Natural killer cell treated with Interleukin-12 subunit alpha and Interleukin-12 subunit beta and Interleukin-15 and Interleukin-18, amount 100 ng/mL, for 72 hours (primary cell): Measurements from ENCODE around the gene EDN2. TPM values are rescaled to one million over a fixed set of nuclear protein-coding genes. Genes with fewer than 3 reads are reported as not detected.

Experiments
- ATAC-seq, 2 donors: fragments of 150-1000 bp; cut with Tn5 transposase in 1 of 2; sonication (Bioruptor Pico), chemical (Tn5 transposase) in 1 of 2; 2 replicates each; pipeline ENCODE4 v1.10.0; 2021
- DNase-seq: peaks from one replicate; pipeline ENCODE4 v3.0.0; 2022; ENCODE audit warnings: low spot score
- H3K27ac Mint-ChIP-seq, 2 donors: 1 replicate in 1 of 2; 2 replicates in 1 of 2; pipeline ENCODE4 v1.8.0; 2022; ENCODE audit warnings: mixed read lengths in 2 of 2, mild to moderate bottlenecking in 1 of 2, moderate library complexity in 1 of 2
- H3K27me3 Mint-ChIP-seq, 2 donors: 1 replicate in 1 of 2; 2 replicates in 1 of 2; pipeline ENCODE4 v1.8.0; 2022; ENCODE audit warnings: mixed read lengths in 2 of 2
- H3K36me3 Mint-ChIP-seq: one replicate; pipeline ENCODE4 v1.8.0; 2022; ENCODE audit warnings: mixed read lengths
- H3K4me1 Mint-ChIP-seq, 2 donors: 1 replicate in 1 of 2; 2 replicates in 1 of 2; pipeline ENCODE4 v1.8.0; 2022; ENCODE audit warnings: low read depth in 2 of 2, mixed read lengths in 2 of 2, mild to moderate bottlenecking in 1 of 2
- H3K4me3 Mint-ChIP-seq: one replicate; pipeline ENCODE4 v1.8.0; 2022; ENCODE audit warnings: mixed read lengths
- H3K9me3 Mint-ChIP-seq: 2 replicates; pipeline ENCODE4 v1.8.0; 2022; ENCODE audit warnings: mixed read lengths
- total RNA-seq, 2 donors: library from RNA; stranded (reverse); gene quantifications; one replicate each; pipeline ENCODE4 v1.2.3, GENCODE V29; 2022

The EDN2 gene
- total RNA-seq, 2 donors from 2014 or later = not detected

DNA sequence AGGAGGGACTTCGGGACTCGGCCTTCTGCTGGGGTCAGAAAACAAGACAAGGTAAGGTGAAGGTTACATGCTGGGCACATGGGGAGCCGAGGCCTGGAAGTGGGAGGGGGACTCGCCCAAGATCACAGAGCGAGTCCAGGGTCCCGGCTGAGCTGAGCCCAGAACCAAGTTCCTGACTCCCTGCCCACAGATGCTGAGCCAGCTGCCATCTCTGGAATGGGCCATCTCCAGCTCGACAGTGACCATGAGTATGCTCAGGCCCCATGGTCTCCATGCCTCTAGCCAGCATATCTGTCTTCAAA, 26.7 kb upstream of the EDN2 start:
- DNase-seq (no peak), ATAC-seq (no peak)
- no peak overlapping the region for H3K4me3 Mint-ChIP-seq
- no peaks in the 10 kb centered on the region for H3K9me3 Mint-ChIP-seq
- H3K36me3 Mint-ChIP-seq = no peaks in the 10 kb centered on the region
- peaks cover 0 to 3% of the 10 kb centered on the region in 2 donors for H3K4me1 Mint-ChIP-seq
- no peaks in the 10 kb centered on the region for H3K27me3 Mint-ChIP-seq
- no peak overlapping the region for H3K27ac Mint-ChIP-seq

DNA sequence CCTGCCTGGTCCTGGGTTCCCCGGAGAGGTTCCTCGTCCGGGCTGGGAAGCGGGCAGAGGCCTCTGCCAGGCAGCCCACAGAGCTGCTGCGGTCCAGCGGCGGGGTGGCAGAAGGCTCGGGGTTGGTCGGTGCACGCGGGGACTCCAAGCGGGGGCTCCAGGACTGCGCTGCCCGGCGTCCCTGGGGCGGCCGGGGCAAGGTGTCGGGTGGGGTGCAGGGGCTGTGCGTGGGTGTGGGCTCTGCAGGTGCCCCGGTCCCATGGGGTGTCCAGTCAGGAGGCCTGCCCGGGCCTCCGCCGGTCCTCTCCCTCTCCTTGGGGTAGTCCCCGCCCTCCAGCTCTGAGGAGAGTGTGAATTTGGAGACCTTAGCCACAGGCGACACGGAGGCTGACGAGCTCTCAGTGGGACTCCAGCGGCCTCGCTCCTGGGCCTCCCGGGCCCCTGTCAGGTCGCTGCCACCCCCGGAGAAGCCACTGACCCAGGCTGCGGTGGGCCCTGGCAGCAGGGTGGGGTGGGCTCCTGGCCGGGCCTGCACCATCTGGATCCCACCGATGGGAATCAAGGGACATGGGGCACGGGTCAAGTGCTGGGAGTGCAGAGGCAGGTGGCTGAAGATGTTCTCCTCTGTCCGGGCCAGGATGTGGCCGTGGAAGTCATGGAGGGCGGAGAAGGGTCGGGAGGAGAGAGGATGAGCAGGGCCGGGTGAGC, 26.2 kb upstream of the EDN2 start:
- H3K9me3 Mint-ChIP-seq = no peaks in the 10 kb centered on the region
- H3K27me3 Mint-ChIP-seq = no peaks in the 10 kb centered on the region
- H3K36me3 Mint-ChIP-seq = no peaks in the 10 kb centered on the region
- no peak overlapping the region for H3K4me3 Mint-ChIP-seq
- no peak for ATAC-seq
- H3K27ac Mint-ChIP-seq = no peak overlapping the region
- peaks cover 0 to under 1% of the 10 kb centered on the region in 2 donors for H3K4me1 Mint-ChIP-seq
- DNase-seq = no peak

DNA sequence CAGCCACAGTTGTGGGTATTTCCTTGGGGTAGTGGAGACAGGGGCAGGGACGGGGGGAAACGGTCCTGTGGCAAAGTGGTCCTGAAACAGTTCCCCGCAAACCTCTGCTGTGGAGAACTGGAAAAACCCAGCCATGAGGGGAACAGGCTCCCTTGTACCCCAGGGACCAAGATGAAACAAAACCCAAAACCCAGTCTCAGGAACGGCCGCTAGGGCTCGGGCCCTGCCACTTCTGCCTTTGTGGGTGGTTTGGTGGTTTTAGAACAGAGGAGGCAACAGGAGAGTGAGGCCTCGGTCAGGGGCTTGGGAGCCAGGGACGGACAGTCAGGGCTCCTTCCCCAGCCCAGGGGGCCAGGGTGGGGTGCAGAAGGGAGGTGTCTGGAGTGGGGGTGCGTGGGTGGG, 24.8 kb upstream of the EDN2 start:
- H3K27me3 Mint-ChIP-seq = no peaks in the 10 kb centered on the region
- ATAC-seq (no peak), DNase-seq (no peak)
- peaks cover 4 to 5% of the 10 kb centered on the region in 2 donors for H3K4me1 Mint-ChIP-seq
- no peak overlapping the region for H3K4me3 Mint-ChIP-seq
- H3K9me3 Mint-ChIP-seq = no peaks in the 10 kb centered on the region
- H3K36me3 Mint-ChIP-seq = no peaks in the 10 kb centered on the region
- no peak overlapping the region for H3K27ac Mint-ChIP-seq

DNA sequence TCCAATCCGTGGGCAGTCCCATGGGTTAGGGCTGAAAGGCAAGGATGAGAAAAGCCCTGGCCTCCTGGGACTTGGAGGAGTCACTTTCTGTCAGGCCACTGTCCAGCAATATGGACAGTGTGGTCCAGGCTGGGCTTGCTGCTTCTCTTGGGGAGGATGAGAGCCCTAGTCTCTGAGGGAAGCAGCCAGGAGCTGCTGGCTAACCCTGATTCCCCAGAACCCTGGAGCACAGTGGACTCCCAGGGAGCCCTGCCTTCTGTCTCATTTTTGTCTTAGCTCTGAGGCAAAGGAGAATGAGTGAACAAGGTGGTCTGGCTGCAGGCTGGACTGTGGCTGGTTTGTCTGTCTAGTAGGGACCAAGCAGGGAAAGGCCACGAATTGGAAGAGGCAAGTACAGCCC, 23.8 kb upstream of the EDN2 start:
- H3K27me3 Mint-ChIP-seq = no peaks in the 10 kb centered on the region
- DNase-seq = no peak
- H3K9me3 Mint-ChIP-seq = no peaks in the 10 kb centered on the region
- no peaks in the 10 kb centered on the region for H3K36me3 Mint-ChIP-seq
- peaks cover 7 to 8% of the 10 kb centered on the region in 2 donors for H3K4me1 Mint-ChIP-seq
- no peak overlapping the region for H3K4me3 Mint-ChIP-seq
- H3K27ac Mint-ChIP-seq = no peak overlapping the region
- ATAC-seq = no peak

DNA sequence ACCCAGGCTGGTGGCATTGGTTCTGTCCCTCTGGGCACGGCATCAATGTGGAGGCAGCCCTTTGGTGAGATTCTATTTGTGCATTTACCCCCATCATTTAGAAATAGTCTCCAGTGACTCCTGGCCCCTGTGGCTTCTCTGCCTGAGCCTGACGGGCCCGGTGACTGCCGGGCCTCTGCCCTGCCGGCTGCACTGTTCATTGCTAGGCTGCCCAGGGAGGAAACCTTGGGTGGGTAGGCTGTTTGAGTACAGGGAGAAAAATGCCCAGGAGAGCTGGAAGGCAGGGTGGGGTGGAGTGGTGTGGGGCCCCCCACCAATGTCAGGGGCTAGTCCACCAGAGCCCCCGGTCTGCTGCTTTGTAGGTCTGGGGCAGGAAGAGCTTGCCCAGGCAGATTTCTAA, 23.4 kb upstream of the EDN2 start:
- ATAC-seq = no peak

DNA sequence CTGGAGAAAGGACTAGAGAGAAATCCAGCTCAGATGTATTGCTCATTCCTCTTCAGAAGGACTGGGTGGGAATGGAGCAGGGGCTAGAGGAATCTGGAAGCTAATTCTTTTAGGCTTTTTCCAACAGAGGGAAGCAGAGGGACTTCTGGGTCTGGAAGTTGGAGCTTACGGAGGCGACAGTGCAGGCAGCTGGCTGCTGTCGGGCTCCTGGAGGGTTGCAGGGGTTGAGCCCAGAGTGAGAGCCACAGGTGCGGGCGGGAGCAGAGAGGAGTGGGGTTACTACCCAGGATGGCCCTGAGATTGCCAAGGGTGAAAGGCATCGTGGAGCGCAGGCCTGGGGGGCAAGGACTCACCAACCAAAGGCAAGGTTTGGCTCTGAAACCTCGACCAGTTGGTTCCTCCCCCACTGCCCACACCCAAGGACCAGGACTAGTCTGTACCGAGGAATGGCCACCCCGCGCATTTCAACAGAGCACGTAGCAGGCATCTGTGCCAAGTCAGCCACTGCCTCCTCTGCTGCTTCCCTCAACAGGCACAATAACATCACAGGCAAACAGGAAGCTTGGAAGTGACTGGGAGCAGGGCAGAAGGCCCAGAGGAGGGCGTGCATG, 22.7 kb upstream of the EDN2 start:
- Mint-ChIP-seq H3K4me1 (peaks cover 7 to 8% of the 10 kb centered on the region in 2 donors), H3K27ac (no peak overlapping the region), H3K4me3 (no peak overlapping the region), H3K27me3 (no peaks in the 10 kb centered on the region), H3K9me3 (no peaks in the 10 kb centered on the region), H3K36me3 (no peaks in the 10 kb centered on the region)
- ATAC-seq (no peak), DNase-seq (no peak)

More for the DNA sequence above, 23.4 kb upstream of the EDN2 start:
- Mint-ChIP-seq H3K4me3 (no peak overlapping the region), H3K27me3 (no peaks in the 10 kb centered on the region), H3K4me1 (peaks cover 7 to 8% of the 10 kb centered on the region in 2 donors), H3K36me3 (no peaks in the 10 kb centered on the region), H3K9me3 (no peaks in the 10 kb centered on the region), H3K27ac (no peak overlapping the region)
- no peak for DNase-seq

DNA sequence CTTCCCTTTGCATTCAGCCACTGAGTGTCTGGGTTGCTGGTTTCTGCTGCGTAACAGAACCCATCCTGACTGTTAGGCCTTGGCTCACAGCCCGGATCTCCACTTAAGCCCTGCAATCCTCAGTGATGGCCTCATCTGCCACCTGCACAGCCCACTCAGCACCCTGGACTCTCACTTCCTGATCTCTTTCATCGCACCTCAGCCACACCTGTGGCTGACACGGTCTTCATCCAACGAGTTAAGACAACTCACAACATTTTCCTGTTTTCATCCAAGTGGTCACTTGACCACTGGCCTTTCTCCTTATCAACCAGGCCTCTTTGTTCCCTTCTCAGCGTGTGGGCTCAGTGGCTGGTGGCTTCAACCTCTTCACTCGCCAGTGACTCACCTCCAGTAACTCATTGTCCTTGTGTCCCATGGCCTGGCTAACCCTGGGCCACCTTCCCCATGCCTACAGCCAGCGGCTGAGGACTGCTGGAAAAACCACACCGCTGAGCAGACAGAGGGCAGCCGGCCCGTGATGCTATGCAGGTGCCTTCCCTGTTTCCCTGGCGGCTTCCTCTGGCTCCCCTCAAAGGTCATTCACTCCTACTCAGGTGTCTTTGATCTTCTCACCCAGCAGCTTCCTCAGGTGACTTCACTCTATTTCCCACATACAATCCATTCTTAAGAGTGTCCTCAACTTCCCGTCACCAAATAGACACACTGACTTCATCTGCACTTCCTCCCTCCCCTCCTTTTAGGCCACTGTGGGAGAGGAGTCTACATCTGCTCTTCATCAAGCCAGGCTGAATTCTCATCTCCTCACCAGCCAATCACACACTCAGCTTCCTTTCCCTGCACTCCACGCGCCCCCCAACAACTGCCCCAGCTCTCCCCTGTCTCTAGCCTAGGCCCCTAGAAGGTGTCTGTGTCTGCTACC, 19.9 kb upstream of the EDN2 start:
- no peak for ATAC-seq

DNA sequence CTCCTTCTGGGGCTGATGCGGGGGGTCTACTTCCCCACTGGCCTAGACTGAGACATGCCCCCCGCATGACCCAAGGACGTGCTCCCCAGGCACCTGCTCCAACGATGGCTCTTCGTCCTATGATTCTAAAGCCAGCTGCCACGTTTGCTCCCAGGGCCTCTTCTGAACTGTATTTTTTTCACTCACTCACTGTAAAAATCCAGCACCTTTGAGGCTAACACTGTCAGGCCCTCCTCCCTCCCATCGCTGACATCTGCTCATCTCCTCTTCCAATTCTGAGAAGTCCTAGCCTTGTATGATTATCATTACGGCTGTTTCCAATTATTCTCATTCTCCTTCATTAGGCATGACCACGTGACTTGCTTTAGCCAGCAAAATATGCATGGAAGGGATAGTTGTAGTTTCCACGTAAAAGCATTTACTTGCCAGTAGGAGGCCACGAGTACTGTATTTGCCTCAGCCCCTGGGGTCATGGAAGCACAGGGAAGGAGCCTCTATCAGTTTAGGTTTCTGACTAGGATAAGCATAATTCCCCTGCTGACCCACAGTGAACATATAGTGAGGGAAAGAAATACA, 19.1 kb upstream of the EDN2 start:
- no peaks in the 10 kb centered on the region for H3K36me3 Mint-ChIP-seq
- H3K27ac Mint-ChIP-seq = no peak overlapping the region
- no peaks in the 10 kb centered on the region for H3K27me3 Mint-ChIP-seq
- H3K4me3 Mint-ChIP-seq = no peak overlapping the region
- H3K9me3 Mint-ChIP-seq = no peaks in the 10 kb centered on the region
- DNase-seq (no peak), ATAC-seq (no peak)
- peaks cover 7 to 8% of the 10 kb centered on the region in 2 donors for H3K4me1 Mint-ChIP-seq

More for the DNA sequence above, 19.9 kb upstream of the EDN2 start:
- no peak for DNase-seq
- Mint-ChIP-seq H3K36me3 (no peaks in the 10 kb centered on the region), H3K4me1 (peaks cover 7 to 8% of the 10 kb centered on the region in 2 donors), H3K9me3 (no peaks in the 10 kb centered on the region), H3K27me3 (no peaks in the 10 kb centered on the region), H3K27ac (no peak overlapping the region), H3K4me3 (no peak overlapping the region)

DNA sequence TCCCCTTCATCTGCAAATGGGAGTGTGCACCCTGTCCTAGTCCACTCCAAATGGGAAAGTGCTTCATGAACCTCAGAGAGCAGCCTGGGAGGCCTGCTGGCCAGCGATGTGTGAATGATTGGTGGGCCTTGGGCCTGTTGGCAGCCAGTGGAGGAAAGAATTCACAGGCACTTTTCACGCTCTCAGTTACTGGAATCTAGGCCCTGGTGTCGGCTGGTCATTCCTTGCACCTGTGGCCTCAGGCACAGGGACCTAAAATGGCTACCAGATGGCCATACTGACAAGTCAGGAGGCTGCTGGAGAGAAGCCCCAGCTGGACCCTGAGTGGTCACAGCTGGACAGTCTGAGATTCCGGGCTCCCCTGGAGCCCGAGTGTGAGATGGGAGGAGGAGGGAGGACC, 18.4 kb upstream of the EDN2 start:
- no peaks in the 10 kb centered on the region for H3K36me3 Mint-ChIP-seq
- no peaks in the 10 kb centered on the region for H3K9me3 Mint-ChIP-seq
- no peak overlapping the region for H3K4me3 Mint-ChIP-seq
- no peak overlapping the region for H3K27ac Mint-ChIP-seq
- ATAC-seq (no peak), DNase-seq (no peak)
- no peaks in the 10 kb centered on the region for H3K27me3 Mint-ChIP-seq
- H3K4me1 Mint-ChIP-seq = peaks cover 7 to 8% of the 10 kb centered on the region in 2 donors

DNA sequence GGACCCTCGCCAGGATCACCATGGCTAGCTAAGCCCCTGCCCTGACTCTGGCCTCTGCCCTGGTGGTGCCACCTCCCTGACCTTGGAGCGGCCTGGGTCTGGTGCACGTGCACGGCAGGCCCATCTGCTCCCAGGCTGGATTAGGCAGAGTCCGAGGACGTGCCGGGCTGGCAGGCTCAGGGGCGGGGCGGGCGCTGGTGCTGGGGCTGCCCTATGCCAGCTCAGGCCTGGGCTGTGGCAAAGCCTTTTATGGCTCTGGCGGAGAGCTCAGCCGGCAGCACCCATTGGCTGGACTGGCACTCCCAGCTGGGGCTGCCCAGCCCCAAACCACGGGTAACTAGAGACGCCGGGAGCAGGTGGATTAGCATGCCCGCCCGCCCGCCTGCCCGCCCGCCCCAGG, 17.1 kb upstream of the EDN2 start:
- DNase-seq = no peak
- Mint-ChIP-seq H3K27ac (no peak overlapping the region), H3K4me1 (peaks cover 7 to 8% of the 10 kb centered on the region in 2 donors), H3K36me3 (no peaks in the 10 kb centered on the region), H3K4me3 (no peak overlapping the region), H3K27me3 (no peaks in the 10 kb centered on the region), H3K9me3 (no peaks in the 10 kb centered on the region)
- no peak for ATAC-seq

DNA sequence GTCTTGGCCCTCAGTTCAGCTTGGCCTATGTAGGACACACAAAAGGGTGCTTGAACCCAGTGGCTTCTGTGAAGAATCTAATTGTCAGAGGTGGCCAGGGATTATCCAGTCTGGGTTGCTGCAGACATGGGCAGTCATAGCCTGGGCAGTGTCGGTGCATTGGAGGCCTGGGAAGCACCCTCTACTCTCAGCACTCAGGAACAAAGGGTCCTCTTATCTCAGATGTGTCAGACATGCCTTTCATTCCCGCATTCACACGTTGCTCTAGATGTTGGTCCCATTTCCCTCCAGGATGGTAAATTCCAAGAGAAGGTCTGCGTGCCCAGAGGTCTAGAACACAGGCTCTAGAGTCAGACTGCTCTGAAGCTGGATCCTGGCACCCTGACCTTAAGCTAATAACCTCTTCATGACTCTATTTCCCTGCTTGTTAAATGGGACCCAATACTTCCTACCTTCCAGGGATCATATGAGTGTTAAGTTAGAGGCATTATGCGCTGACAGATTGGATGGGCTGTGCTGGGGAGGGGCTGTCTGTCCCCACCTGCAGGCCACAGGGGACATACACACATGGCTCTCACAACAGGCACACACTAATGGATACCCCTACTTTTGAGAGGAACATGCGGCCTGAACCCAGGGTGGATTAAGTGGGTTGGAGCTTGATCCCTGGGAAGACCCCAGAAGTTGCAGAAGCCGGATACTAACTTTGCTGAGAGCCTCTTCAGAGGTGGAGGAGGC, 16.5 kb upstream of the EDN2 start:
- H3K9me3 Mint-ChIP-seq = no peaks in the 10 kb centered on the region
- H3K4me1 Mint-ChIP-seq = peaks cover 7 to 8% of the 10 kb centered on the region in 2 donors
- no peak for ATAC-seq
- no peak overlapping the region for H3K4me3 Mint-ChIP-seq
- no peak for DNase-seq
- H3K27ac Mint-ChIP-seq = no peak overlapping the region
- no peaks in the 10 kb centered on the region for H3K36me3 Mint-ChIP-seq
- H3K27me3 Mint-ChIP-seq = no peaks in the 10 kb centered on the region

DNA sequence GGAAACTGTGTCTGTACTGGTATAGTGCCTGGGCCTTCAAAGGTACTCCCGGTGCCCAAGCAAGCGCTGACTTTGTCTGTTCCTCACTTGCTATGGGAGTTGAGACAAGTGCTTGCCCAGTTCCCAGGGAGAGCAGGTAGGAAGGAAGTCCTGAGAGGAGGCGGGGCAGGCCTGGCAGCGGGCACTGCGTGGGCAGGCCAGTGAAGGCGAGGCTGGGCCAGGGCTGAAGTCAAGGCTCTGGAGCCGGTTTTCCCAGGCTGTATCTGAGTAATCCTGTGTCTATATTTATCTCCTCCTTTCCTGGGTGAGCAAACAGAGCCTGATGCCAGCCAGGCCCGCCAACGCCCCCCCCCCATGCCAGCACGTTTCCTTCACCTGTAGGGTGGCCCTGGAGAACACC, 15.9 kb upstream of the EDN2 start:
- ATAC-seq = no peak
- Mint-ChIP-seq H3K4me1 (peaks cover 7 to 8% of the 10 kb centered on the region in 2 donors), H3K27ac (no peak overlapping the region), H3K36me3 (no peaks in the 10 kb centered on the region), H3K4me3 (no peak overlapping the region), H3K9me3 (no peaks in the 10 kb centered on the region), H3K27me3 (peaks cover 0 to 4% of the 10 kb centered on the region in 2 donors)
- DNase-seq = no peak

DNA sequence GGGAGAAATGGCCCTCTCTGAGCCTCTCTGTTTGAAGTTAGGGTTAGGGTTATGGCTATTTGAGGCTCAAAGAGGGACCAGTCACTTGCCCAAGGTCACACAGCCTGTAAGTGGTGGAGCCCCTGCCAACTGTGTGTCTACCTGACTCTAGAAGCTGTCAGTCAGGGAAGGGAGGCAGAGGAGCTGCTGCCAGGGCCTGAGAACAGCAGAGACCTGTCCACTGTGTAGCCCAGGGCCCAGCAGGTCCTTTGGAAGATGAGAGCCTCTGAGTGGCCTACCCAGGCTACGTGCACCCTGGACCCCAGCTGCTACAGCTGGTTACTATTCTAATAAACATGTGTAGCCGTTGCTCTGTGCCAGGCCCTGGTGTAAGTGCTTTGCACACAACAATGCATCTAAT, 15.1 kb upstream of the EDN2 start:
- Mint-ChIP-seq H3K4me1 (peaks cover 4 to 6% of the 10 kb centered on the region in 2 donors), H3K27ac (no peak overlapping the region), H3K4me3 (no peak overlapping the region), H3K9me3 (no peaks in the 10 kb centered on the region), H3K27me3 (peaks cover 0 to 7% of the 10 kb centered on the region in 2 donors), H3K36me3 (no peaks in the 10 kb centered on the region)
- ATAC-seq = no peak
- DNase-seq = no peak
